HL-60 (cell line): Measurements from ENCODE around the gene WDPCP.

Experiments used
- DNase-seq, 2 experiments: peaks; one replicate each; pipeline ENCODE4 v3.0.0-alpha.2; 2010 to 2020; ENCODE audit warnings: low read depth in 1 of 2, low spot score in 1 of 2
- H3K27ac ChIP-seq: fragments of 250-450 bp; sonication (Bioruptor Pico); replicated peaks from 2 replicates; pipeline ENCODE4 v1.5.1; 2020; ENCODE audit warnings: mild to moderate bottlenecking, moderate library complexity
- H3K27me3 ChIP-seq: fragments of 250-450 bp; sonication (Bioruptor Pico); 2 replicates; pipeline ENCODE4 v1.5.1; 2021; ENCODE audit warnings: mild to moderate bottlenecking, moderate library complexity; ENCODE audit not compliant: insufficient read depth, poor library complexity, severe bottlenecking
- H3K4me3 ChIP-seq: replicated peaks from 2 replicates; pipeline ENCODE4 v1.5.1; 2011; ENCODE audit warnings: mild to moderate bottlenecking, control low read depth, low read length; ENCODE audit not compliant: insufficient read depth
- GABPA ChIP-seq: IDR thresholded peaks from 2 replicates; pipeline ENCODE4 v1.6.1; 2012; ENCODE audit warnings: low read depth
- POLR2AphosphoS5 ChIP-seq: IDR thresholded peaks from 2 replicates; pipeline ENCODE4 v1.6.1; 2012; ENCODE audit warnings: low read depth
- REST ChIP-seq: IDR thresholded peaks from 2 replicates; pipeline ENCODE4 v1.6.1; 2012; ENCODE audit warnings: low read depth; ENCODE audit not compliant: insufficient replicate concordance
- SPI1 ChIP-seq: IDR thresholded peaks from 2 replicates; pipeline ENCODE4 v1.6.1; 2012; ENCODE audit warnings: low read depth, mild to moderate bottlenecking, borderline replicate concordance
- TF ChIP-seq, protein P1 (sequence below): IDR thresholded peaks from one replicate; pipeline ENCODE4 v1.5.1; 2011; ENCODE audit warnings: low read length, control low read depth, inconsistent platforms; ENCODE audit not compliant: insufficient read depth

WDPCP gene

DNA sequence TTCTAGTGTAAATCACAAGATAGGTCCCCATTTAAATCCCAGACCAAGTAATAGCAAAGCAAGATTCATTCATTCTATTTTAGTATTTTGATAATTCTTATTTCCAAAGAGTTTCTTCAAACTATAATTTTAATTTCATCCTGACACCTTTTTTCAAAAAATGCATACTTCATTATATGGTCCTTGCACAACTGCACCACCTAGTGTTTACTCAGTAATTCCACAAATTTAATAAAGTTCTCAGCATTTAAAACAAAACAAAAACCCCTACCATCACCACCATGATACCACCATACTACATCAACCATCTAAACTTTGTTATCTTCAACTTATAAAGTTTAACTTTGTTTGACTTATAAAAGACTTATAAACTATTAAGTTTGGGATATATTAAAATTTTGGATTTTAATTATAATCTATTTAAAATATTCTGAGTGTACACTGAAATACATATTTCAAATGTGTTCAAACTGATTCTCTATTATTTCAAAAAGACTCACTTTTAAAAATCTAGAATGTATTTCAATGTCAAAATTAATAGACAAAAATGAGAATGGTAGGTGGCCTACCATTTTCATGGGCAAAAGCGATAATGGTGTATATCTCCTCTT lies 44.2 kb downstream of the WDPCP start:
- TF ChIP-seq, protein P1, sequence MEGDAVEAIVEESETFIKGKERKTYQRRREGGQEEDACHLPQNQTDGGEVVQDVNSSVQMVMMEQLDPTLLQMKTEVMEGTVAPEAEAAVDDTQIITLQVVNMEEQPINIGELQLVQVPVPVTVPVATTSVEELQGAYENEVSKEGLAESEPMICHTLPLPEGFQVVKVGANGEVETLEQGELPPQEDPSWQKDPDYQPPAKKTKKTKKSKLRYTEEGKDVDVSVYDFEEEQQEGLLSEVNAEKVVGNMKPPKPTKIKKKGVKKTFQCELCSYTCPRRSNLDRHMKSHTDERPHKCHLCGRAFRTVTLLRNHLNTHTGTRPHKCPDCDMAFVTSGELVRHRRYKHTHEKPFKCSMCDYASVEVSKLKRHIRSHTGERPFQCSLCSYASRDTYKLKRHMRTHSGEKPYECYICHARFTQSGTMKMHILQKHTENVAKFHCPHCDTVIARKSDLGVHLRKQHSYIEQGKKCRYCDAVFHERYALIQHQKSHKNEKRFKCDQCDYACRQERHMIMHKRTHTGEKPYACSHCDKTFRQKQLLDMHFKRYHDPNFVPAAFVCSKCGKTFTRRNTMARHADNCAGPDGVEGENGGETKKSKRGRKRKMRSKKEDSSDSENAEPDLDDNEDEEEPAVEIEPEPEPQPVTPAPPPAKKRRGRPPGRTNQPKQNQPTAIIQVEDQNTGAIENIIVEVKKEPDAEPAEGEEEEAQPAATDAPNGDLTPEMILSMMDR, result peak; percentile 23
- TF ChIP-seq POLR2AphosphoS5, result no peak
- Histone ChIP-seq H3K4me3 (no peak overlapping the region), H3K27me3 (no peaks in the 10 kb centered on the region), H3K27ac (no peak overlapping the region)
- no peak for DNase-seq

DNA sequence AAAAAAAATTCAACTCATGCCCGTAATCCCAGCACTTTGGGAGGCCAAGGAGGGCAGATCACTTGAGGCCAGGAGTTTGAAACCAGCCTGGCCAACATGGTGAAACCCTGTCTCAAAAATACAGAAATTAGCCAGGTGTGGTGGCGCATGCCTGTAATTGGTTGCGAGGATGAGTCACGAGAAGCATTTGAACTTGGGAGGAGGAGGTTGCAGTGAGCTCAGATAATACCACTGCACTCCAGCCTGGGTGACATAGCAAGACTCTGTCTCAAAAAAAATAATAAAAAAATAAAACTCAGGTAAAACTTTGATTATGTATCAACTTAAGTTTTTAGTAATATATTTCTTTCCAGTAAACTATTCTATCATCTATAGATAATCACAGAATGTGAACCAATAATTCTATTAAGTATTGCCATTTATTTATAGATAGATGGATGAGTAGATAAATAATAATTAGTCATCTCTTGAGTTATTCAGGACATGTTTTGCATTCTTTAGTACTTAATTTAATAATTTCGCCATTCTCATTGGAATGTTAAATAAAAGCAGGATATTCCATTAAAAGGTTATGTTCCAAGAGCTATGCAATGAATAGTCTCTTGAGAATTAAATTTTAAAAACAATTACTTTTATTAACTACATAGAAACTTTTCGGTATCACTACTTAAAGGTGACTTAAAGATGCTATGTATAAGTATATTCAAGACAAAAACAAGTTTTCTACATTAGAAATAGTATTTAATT lies 48.7 kb downstream of the WDPCP start:
- Histone ChIP-seq H3K27me3 (no peaks in the 10 kb centered on the region), H3K4me3 (no peak overlapping the region), H3K27ac (no peak overlapping the region)
- TF ChIP-seq REST (no peak), SPI1 (no peak), GABPA (no peak), POLR2AphosphoS5 (no peak)
- TF ChIP-seq, protein P1, result no peak
- no peak for DNase-seq

DNA sequence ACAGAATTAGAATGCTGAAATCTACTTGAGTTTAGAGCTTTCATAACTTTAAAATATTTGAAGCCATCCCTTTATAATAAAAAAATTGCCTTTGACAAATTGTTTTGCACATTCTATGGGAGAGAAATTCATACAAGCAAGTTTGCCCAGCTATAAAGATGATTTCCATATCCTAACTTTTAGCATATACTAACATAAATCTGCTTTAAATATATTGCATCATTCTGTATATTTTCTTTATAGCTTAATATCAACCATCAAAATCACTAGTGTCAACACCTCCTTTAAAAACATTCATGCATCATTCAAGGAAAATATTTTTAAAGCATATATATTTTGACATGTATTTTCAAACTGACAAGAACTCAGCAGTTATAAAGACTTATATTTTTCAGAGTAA lies 49.9 kb downstream of the WDPCP start:
- no peak for TF ChIP-seq REST
- TF ChIP-seq SPI1, result no peak
- TF ChIP-seq POLR2AphosphoS5, result no peak
- no peak for TF ChIP-seq GABPA
- TF ChIP-seq, protein P1, result no peak
- no peaks in the 10 kb centered on the region for H3K27me3 ChIP-seq
- no peak for DNase-seq
- no peak overlapping the region for H3K4me3 ChIP-seq
- no peak overlapping the region for H3K27ac ChIP-seq
